DMS153 treated with DMSO at 0.1 percent for 48 hours (cell line): ENCODE data around the gene PTRHD1.
A peak's percentile ranks its signal among the peaks of the same experiment; 100 is the strongest.
"Not testable (repeated sequence)": the region's sequence is repeated elsewhere in the genome, so short reads cannot be mapped to it uniquely, and the experiment has no call there.

Experiments
- DNase-seq: peaks from one replicate; lab custom pipeline; 2025; ENCODE audit not compliant: unreplicated experiment; lab: John Stamatoyannopoulos, UW

PTRHD1 gene, protein sequence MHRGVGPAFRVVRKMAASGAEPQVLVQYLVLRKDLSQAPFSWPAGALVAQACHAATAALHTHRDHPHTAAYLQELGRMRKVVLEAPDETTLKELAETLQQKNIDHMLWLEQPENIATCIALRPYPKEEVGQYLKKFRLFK

DNA sequence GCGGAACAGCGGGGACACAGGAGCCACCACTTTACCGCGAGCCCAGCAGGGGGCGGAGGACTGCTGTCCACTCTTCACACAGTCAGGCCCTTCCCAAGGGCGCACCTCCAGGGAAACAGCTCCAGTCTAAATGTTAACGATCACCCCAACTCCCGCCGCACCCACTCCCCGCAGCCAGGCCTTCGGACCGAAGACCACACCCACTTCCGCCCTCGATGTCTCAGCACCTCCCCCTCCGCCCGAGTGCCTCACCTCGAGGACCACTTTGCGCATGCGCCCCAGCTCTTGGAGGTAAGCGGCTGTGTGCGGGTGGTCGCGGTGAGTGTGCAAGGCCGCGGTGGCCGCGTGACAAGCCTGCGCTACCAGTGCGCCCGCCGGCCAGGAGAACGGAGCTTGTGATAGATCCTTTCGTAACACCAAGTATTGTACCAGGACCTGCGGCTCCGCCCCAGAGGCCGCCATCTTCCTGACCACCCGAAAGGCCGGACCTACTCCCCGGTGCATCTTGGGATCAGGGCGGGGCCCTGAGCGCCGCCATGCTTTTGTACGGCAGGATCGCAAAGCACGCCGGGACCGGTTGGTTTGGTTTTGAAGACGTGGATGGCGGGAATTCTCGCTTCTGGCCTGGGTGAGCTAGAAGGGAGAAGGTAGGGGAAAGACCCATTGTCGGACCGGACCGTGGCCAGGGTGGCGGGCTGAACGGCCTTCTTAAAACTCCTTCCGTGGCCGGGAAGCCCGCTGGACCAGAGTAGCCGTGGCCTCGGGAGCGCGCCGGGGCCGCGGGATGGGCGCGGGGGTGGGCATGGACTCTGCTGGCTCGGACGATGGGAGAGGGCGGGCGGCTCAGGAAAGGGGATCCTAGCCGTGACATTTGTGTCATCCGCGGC, at the start of gene PTRHD1, which contains the start of gene CENPO:
TSS of gene PTRHD1 (minus strand) at position 518 of the 887 bp plus-strand sequence. CDS start at position 504, 14 bp downstream.
TSS of gene CENPO (plus strand) at position 552 of the 887 bp plus-strand sequence. CDS start 495 bp downstream, outside the sequence.
- DNase-seq, result peak; percentile 99

DNA sequence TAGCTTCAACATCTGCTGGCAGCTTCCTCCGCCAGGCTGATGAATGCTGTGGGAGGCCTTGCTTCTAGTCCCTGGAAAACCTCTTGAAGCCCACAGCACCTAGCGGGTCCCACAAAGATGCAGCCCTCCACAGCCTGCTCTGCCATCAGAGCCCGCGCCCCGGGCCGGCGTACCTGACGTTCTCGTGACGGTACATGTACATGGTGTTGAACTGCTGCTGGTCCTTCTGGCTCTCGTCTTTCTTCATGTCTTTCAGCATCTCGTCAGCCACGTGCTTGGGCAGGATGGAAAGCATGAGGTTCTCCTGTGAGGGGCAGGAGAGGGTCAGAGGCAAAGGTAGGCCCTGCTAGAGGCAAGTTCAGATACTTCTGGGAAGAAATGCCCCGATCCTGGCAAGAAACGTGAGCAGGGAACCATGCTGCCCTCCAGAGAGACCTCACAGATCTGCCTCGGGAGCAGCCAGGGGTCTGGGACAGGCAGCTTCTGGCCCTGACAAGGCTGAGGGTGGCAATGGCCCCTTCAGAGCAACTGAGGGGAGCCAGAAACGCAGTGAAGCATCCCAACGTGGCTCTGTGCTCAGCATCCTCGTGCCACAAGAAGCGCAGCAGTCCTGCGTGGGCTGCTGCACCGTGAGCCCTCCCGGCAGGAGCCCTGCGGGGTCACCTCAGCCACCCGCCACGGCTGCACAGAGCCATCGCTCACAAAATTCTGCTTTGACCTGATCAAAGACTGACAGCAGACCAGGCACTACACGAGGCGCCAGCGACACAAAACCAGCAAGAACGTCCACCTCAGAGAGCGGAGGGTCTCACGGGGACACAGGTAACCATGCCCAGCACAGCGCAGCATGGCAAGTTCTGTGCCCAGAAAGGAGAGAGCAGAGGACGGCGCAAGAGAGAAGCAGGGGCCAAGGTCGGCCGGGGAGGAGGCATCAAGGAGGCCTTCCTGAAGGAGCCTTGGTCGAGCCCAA, 49.2 kb upstream of the PTRHD1 start:
- DNase-seq, result no peak

DNA sequence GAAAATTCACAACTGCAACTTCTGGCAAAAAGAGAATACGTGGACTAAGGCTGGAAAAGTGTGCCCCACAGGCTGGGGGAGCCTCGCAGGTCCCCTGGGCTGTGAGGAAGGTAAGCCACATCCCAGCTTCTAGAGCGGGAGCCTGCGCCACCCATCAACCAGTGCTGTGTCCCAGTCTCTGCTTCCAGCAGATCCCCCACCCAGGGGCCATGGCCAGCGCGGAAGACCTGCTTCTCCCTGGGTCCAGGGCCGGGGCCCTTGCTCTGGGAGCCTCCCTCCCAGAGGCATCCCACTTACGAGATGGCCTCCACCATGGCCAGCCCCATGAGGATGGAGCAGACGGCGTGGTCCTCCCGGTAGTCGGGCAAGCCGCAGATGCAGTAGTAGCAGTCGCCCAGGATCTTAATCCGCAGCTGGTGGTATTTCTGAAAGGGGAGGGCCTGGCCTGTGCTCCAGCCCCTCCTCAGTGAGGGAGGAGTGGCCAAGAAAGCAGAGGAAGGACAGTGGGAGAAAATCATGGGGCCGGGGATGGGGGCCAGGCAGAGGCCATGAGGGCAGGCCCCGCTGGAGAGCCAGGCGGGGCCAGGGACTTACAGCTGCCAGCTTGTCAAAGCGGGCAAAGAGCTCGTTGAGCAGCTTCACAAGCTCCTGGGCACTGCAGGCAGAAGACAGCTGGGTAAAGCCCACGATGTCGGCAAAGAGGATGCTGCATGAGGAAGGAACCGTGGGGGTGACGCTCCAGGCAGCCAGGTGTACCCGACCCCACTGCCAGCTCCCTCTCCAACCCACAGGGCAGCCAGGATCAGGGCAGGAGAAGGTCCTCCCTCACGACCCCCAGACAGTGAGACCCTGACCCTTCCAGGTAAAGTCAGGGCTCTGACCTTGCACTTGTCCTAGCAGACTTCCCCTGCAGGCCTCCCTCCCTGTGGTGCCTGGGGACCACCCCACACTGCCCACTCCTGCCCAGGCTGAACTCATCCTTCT, 48.1 kb upstream of the PTRHD1 start:
- no peak for DNase-seq

DNA sequence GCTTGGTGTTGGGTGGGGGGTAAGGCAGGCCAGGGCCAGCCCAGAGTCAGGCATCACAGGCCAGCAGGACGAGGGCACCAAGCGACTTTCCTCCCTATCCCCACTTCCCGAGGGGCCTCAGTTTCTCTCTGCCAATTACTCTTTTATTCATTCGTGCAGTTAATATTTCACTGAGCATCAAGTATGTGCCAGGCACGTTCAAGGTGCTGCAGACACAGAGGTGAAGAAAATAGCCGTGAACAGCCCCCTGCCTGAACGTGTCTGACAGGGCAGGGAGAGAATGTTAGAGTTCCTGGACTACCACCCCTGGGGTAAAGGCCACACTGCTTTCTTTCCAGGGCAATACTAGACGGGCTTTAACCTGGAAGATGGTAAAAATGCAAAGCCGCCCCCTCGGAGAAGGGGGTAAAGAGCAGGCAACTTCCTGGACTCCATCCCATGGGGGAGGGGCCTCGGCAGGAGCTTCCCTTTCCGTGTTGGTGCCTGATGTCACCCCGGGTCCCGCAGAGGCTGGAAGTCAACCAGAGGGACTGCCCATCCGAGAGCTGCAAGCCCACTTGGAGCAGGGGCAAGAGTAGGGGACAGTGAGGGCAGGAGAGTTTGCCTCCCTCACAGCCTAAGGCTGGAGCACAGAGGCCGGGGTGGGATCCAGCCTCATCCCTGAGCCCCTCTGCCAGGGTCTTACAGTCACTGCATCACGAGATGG, 47.1 kb upstream of the PTRHD1 start:
- DNase-seq, result no peak

DNA sequence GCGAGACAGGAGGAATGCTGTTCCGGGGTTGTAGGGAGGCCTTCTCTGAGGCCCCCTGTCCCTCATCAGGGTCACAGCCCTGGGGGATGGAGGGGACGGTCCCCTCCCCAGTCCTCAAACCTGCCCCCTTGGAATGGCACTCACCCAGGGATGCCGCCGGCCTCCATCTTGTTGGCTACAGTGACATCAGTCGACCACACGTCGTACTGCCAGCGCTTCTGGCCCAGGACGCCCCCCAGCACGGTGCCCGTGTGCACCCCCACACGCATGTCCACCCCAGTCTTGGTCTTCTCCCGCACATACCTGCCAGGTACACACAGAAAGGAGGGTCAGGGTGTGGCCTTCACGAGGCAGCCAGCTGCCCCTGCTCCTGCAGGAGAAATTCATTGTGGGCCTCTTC, 46.5 kb upstream of the PTRHD1 start:
- DNase-seq, result no peak

DNA sequence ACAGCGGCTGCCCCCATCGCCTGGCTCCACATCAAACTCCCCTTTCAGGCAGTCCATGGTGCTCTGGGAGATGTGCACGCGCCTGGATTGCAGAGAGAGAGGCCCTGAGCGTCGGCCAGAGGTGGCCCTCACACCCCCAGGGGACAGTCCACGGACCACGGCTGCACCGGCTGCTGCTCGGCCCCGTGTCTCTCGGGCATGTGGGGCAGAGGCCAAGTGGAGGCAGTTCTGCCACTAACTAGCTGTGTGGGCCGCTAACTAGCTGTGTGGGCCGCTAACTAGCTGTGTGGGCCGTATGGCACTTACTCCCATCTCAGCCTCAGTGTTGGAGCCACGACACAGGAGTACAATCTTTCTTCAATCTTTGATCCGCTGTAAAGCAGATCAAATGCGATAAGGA, 45.4 kb upstream of the PTRHD1 start:
- no peak for DNase-seq

DNA sequence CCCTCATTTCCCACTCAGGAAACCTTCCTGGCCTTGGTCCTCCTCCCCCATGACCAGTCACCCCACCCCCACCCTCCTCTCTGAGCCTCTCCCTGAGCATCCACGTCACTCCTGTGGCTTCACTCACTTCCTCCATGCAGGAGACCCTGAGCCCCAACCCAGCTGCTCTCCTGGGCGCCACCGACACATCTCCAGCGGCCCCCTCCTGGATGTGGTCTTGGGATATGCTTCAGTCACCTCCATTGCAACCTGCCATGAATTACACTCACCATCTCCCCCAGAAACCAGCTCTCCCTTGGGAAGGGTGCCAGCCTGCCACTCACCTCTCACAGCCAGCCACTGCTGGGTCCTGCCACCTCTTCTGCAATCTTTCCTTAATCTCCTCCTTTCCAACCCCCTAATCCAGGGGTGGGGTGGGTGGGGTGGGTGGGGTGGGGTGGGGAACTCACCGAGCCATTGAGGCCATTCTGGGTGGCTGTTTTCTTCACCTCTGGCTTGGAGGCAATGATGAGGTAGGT, 44.9 kb upstream of the PTRHD1 start:
- DNase-seq, result no peak

DNA sequence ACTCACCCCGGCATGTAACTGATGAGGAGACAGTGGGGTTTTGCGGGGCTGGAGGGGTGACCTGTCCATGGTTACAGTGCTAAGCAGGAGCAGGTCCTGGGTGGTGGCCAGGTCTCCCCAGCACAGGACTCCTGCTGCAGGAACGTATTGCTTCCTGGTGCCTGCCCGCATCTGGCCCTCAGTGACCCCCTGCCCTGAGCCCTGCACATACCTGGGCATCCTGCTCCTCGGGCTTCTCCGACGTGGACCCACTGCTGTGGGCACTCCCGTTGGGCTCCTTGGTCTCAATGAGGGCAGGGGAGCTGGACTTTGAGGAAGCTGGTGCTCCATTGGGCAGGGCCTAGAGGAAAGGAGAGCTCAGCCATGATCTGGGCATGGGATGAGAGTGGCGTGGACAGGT, 43.5 kb upstream of the PTRHD1 start:
- DNase-seq, result no peak

DNA sequence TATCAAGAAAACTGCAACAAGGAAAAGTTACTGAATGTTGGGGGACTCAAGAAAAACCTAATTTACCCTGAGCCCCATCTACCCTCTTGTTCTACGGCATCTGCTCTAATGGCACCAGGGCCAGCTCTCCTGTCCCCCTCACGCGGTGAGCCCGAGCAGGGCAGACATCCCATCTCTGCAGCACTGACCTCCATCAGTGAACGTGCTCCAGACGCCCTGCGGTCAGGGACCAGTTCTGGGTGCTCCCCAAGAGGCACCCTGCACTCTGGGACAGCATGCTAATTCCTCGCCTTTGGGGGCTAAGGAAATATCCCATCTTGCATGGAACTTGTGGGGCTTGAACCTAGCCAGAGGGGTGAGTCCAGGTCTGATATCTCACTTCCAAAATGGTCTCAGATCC, 43.0 kb upstream of the PTRHD1 start:
- no peak for DNase-seq

DNA sequence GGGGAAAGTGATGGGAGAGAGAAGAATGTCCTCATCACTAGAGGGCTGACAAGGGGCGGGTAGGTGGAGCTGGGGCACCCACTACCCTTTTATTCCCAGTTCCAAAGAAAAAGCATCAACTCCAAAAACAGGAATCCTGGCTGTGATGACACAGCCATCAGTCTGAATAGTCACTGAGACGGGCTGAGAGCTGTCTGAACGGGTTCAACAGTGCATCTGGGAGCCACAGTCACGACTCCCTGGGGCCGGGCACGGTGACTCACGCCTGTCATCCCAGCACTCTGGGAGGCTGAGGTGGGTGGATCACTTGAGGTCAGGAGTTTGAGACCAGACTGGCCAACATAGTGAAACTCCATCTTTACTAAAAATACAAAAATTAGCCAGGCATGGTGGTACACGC, 42.2 kb upstream of the PTRHD1 start:
- DNase-seq, result not testable (repeated sequence)

DNA sequence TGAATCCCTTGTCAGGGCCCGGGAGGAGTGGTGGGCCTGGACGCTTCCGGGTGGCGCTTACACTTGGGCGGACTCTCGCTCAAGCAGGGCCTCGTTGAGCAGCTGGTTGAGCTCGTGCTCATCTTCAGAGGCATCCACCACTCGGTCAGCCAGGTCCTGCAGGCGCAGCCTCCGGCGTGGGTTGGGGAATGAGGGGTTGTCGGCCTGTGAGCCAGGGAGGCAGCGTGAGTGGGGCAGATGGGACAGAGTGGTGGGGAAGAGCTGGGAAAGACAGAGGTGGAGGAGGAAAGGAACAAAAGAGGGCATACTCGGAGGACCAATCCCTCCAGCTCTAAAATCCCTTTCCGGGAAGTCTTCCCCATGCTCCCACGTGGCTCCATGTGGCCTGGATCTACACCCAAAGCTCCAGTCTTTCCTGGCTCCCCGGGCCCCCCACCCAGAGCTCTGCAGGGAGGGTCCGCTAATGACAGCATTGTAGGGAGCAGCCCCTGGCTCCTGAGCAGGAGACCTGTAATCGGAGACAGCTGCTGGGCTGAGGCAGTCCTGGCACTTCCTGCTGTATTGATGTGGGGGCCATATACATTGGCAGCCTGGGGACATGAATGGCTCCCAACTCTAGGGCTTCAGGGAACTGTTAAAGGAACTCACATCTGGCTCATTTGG, 41.7 kb upstream of the PTRHD1 start:
- DNase-seq, result no peak

DNA sequence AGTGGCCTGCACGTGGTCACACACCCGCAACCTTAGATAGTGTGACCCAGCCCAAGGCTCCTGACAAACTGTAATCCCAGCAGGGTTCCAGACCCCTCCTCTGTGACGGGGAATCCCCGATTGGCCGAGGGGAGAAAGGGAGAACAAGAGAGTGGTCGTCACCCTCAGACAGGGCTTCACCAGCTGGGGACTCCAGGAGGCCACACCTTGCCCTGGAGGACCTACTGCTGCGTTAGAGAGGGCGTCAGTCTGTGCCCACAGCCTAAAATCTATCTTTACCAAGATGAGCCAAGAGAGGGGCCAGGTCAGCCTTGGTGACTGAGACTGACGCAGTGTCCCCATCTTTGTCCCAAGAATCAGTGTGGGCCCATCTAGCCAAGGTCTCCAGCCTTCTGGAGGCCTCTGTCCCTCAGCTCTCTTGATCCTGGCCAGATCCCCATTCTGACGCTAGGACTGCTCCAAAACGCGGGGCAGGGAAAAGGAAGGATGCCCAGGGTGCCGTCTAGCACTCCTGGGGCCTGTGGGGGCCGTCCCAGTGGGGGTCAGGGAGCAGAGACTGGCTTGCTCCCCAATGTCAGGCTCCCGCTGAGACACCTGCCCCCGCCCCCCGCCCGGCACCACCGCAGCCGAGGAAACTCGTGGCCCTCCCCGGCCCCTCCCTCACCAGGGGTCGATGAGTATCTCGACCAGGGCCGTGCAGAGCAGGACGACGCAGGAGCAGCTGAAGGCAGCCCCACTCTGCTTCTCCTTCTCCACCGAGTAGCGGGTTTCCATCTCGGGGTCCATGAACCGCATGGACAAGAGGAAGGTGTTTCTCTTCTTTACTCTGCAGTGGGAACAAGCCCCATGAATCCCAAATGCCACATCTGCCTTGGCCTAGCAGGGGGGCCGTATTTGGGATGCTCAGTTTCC, 40.9 kb upstream of the PTRHD1 start:
- no peak for DNase-seq

DNA sequence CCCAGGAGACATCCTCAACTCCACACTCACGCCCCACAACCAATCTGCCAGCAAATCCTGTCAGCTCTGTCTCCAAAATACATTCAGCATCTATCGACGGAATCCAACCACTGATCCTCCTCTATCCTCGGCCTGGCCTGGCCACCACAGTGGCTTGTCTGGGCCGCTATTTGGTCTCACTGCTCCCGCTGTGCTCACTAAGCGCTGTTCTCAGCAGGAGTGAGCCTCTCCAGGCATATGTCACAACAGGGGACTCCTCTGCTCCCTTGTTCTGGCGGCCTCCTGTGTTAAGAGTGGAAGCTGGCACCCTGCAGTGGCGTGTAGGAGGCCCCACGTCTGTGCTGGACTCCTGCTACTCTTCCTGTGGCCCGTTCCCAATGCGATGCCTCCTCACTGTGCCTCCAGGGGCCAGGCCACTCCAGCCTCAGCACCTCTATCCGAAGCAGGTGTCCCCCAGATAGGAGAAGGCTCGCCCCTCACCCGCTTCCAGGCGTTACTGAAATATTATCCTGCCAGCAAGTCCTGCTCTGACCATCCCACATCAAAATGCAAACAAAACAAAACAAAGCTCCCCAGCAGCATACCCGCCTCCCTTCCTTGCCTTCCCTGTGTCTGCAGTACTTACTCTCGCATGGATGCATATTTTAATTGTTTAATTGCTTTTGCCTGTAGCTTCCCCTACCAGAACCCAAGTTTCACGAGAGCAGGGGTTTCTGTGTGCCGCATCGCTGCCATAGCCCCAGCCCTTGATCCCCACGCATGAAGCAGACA, 39.9 kb upstream of the PTRHD1 start:
- DNase-seq, result no peak

DNA sequence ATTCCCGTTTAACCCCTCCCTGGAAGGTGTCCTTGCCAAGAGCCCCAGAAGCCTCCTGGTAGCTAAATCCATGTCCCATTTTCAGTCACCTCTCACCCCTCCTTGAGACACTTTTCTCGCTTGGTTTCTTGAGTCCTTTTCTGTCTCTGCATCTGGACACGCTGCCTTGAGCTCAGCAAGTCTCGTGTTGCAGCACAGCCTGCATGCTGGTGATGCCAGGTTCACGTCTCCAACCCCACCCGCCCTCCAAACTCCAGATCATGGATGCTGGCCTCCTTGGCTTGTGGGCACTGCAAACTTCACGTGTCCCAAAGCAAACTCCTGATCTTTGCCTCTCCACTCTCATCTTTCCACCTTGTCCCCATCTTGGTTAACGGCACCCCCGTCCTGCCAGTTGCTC, 39.3 kb upstream of the PTRHD1 start:
- no peak for DNase-seq

DNA sequence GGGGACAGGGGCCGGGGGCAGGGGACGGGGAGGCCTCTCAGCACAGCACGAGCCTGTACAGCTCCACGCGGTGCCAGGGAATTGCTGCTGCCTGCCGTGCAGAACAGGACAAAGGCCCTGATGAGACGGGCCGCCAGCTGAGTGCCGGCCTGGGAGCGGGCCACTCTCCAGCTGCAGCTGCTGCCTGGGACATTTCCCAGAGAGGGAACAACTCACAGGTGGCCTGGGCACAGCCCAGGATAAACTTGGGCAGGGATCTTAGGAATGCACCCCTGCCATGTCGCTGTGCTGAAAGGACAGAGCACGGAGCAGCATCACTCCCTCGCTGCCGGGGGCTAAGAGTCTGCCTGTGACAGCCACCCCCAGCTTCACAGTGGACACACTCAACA, 38.9 kb upstream of the PTRHD1 start:
- no peak for DNase-seq

DNA sequence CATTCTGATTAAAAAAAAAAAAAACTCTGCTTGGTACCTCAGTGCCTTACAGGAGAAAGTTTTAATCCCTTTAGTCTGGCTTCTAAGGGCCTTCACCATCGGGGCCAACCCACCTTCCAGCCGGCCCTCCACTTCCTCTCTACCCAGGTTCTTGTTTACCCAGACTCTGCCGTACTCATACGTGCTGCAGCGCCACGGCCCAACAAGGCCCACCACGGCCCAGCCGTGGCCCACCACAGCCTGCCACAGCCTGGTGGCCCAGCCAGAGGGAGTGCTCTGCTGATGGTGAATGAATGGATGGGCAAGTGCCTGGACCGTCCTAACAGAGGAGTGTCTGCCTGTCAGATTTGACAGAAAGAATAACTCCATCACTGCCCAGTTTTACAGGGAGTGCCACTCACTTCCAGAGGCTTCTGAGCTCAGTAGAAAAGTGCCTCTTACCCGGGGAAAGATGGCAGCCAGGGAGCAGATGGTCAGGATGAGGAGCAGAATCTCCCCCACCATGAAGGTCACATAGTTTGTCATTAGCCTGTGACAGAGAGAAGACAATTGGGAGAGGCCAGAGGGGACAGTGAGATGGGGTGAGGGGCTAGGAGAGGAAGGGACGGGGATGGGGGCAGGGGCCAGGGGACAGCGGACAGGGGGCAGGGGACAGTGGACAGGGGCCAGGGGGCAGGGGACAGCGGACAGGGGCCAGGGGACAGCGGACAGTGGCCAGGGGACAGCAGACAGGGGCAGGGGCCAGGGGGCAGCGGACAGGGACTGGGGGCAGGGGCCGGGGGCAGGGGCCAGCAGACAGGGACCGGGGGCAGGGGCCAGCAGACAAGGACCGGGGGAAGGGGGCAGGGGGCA, 38.3 kb upstream of the PTRHD1 start:
- no peak for DNase-seq
